ENCODE results near the gene GRID2. TPM values are rescaled to one million over a fixed set of nuclear protein-coding genes. Genes with fewer than 3 reads are reported as not detected.

The GRID2 gene
- total RNA-seq, 1 donor from 2014 or later, result not detected

GRCh38 chr4:92257931-92258857 lies 45.6 kb upstream of the GRID2 start:
- H3K36me3 Mint-ChIP-seq (ENCODE audit: unreplicated experiment), result no peaks in the 10 kb centered on the region
- peaks cover 22% of the 10 kb centered on the region for H3K27me3 Mint-ChIP-seq (ENCODE audit: unreplicated experiment)
- H3K4me1 Mint-ChIP-seq (ENCODE audit: unreplicated experiment), result no peaks in the 10 kb centered on the region
- DNase-seq (ENCODE audit: extremely low spot score, unreplicated experiment), result no peak
- TF ChIP-seq CTCF (IDR thresholded peaks at IDR 0.05), result no peak
- H3K27ac Mint-ChIP-seq (ENCODE audit: unreplicated experiment), result no peak overlapping the region
- peaks cover 7% of the 10 kb centered on the region for H3K9me3 Mint-ChIP-seq (ENCODE audit: unreplicated experiment)
- H3K4me3 Mint-ChIP-seq (ENCODE audit: unreplicated experiment), result no peak overlapping the region

- Mint-ChIP-seq H3K4me1 (ENCODE audit: unreplicated experiment) (no peaks in the 10 kb centered on the region), H3K4me3 (ENCODE audit: unreplicated experiment) (no peak overlapping the region), H3K9me3 (ENCODE audit: unreplicated experiment) (no peaks in the 10 kb centered on the region), H3K36me3 (ENCODE audit: unreplicated experiment) (no peaks in the 10 kb centered on the region), H3K27ac (ENCODE audit: unreplicated experiment) (no peak overlapping the region), H3K27me3 (ENCODE audit: unreplicated experiment) (peaks cover 25% of the 10 kb centered on the region)
- no peak for DNase-seq (ENCODE audit: extremely low spot score, unreplicated experiment)
- no peak for TF ChIP-seq CTCF (IDR thresholded peaks at IDR 0.05)
Observed at GRCh38 chr4:92261256-92261655, 42.5 kb upstream of the GRID2 start.

- Mint-ChIP-seq H3K4me3 (ENCODE audit: unreplicated experiment) (no peak overlapping the region), H3K27me3 (ENCODE audit: unreplicated experiment) (peaks cover 29% of the 10 kb centered on the region), H3K27ac (ENCODE audit: unreplicated experiment) (no peak overlapping the region), H3K36me3 (ENCODE audit: unreplicated experiment) (no peaks in the 10 kb centered on the region), H3K9me3 (ENCODE audit: unreplicated experiment) (no peaks in the 10 kb centered on the region), H3K4me1 (ENCODE audit: unreplicated experiment) (no peaks in the 10 kb centered on the region)
- TF ChIP-seq CTCF (IDR thresholded peaks at IDR 0.05), result no peak
- no peak for DNase-seq (ENCODE audit: extremely low spot score, unreplicated experiment)
Observed at GRCh38 chr4:92262371-92262770, 41.4 kb upstream of the GRID2 start.

- Mint-ChIP-seq H3K9me3 (ENCODE audit: unreplicated experiment) (no peaks in the 10 kb centered on the region), H3K36me3 (ENCODE audit: unreplicated experiment) (no peaks in the 10 kb centered on the region), H3K4me3 (ENCODE audit: unreplicated experiment) (no peak overlapping the region), H3K27ac (ENCODE audit: unreplicated experiment) (no peak overlapping the region), H3K27me3 (ENCODE audit: unreplicated experiment) (peaks cover 27% of the 10 kb centered on the region), H3K4me1 (ENCODE audit: unreplicated experiment) (no peaks in the 10 kb centered on the region)
- TF ChIP-seq CTCF (IDR thresholded peaks at IDR 0.05), result no peak
- no peak for DNase-seq (ENCODE audit: extremely low spot score, unreplicated experiment)
Observed at GRCh38 chr4:92263010-92263409, 40.8 kb upstream of the GRID2 start.

- TF ChIP-seq CTCF (IDR thresholded peaks at IDR 0.05), result no peak
- Mint-ChIP-seq H3K27ac (ENCODE audit: unreplicated experiment) (no peak overlapping the region), H3K36me3 (ENCODE audit: unreplicated experiment) (no peaks in the 10 kb centered on the region), H3K9me3 (ENCODE audit: unreplicated experiment) (no peaks in the 10 kb centered on the region), H3K4me1 (ENCODE audit: unreplicated experiment) (no peaks in the 10 kb centered on the region), H3K4me3 (ENCODE audit: unreplicated experiment) (no peak overlapping the region), H3K27me3 (ENCODE audit: unreplicated experiment) (peaks cover 25% of the 10 kb centered on the region)
- no peak for DNase-seq (ENCODE audit: extremely low spot score, unreplicated experiment)
Observed at GRCh38 chr4:92263575-92263974, 40.2 kb upstream of the GRID2 start.
